PC-3 (cell line): ENCODE data around the gene CXADR. TPM values are rescaled to one million over a fixed set of nuclear protein-coding genes. Genes with fewer than 3 reads are reported as not detected.

ENCODE experiments used
- ATAC-seq: fragments of 200-7000 bp; cut with Tn5 transposase; 2 replicates; pipeline ENCODE4 v1.9.1; 2020; ENCODE audit warnings: mild to moderate bottlenecking, moderate library complexity
- BruUV-seq: library from RNA; stranded (reverse); fragments of 400-500 nt; replicated peaks from 2 replicates; lab custom pipeline; 2021; lab: Mats Ljungman, UMichigan
- CTCF ChIA-PET: fragments of 300-600 bp; sonication (Branson Sonifier 250); formaldehyde crosslinking; loops from one replicate; lab custom pipeline; 2022; ENCODE audit warnings: antibody characterized with exemption; lab: Charles Lee
- POLR2A ChIA-PET: fragments of 300-600 bp; sonication (Branson Sonifier 250); formaldehyde crosslinking; loops from one replicate; lab custom pipeline; 2022; ENCODE audit warnings: antibody characterized with exemption; ENCODE audit not compliant: unreplicated experiment; lab: Charles Lee
- DNase-seq: peaks from one replicate; pipeline ENCODE4 v3.0.0-alpha.2; 2015
- H2AFZ ChIP-seq: fragments of 300-600 bp; sonication (generic); 2 replicates; pipeline ENCODE4 v1.6.0; 2016; ENCODE audit warnings: antibody characterized with exemption, low read length
- H3F3A ChIP-seq: fragments of 300-600 bp; sonication (generic); one replicate; pipeline ENCODE4 v1.6.0; 2017; ENCODE audit warnings: antibody characterized with exemption, low read length, control low read depth, mild to moderate bottlenecking; ENCODE audit not compliant: unreplicated experiment
- H3K27ac ChIP-seq: fragments of 300-600 bp; sonication (generic); 2 replicates; pipeline ENCODE4 v1.5.1; 2016; ENCODE audit warnings: mild to moderate bottlenecking, low read length
- H3K27me3 ChIP-seq: fragments of 300-600 bp; sonication (generic); 2 replicates; pipeline ENCODE4 v1.6.1; 2016; ENCODE audit warnings: low read length, mixed read lengths
- H3K36me3 ChIP-seq: fragments of 300-600 bp; sonication (generic); 2 replicates; pipeline ENCODE4 v1.6.1; 2016; ENCODE audit warnings: low read depth, mixed run types, low read length, mixed read lengths
- H3K4me1 ChIP-seq: fragments of 300-600 bp; sonication (generic); 2 replicates; pipeline ENCODE4 v1.5.1; 2016; ENCODE audit warnings: low read length; ENCODE audit not compliant: insufficient read depth
- H3K4me2 ChIP-seq: fragments of 300-600 bp; sonication (generic); 2 replicates; pipeline ENCODE4 v1.6.0; 2016; ENCODE audit warnings: low read length
- H3K4me3 ChIP-seq: fragments of 300-600 bp; sonication (generic); 2 replicates; pipeline ENCODE4 v1.5.1; 2016; ENCODE audit warnings: mild to moderate bottlenecking, low read length, mixed read lengths
- H3K79me2 ChIP-seq: fragments of 300-600 bp; sonication (generic); 2 replicates; pipeline ENCODE4 v1.6.1; 2017; ENCODE audit warnings: low read length, mixed read lengths
- H3K9ac ChIP-seq: fragments of 300-600 bp; sonication (generic); 2 replicates; pipeline ENCODE4 v1.6.0; 2016; ENCODE audit warnings: mild to moderate bottlenecking, low read length
- H3K9me2 ChIP-seq: fragments of 300-600 bp; sonication (generic); replicated peaks from 2 replicates; pipeline ENCODE4 v1.6.1; 2016; ENCODE audit warnings: mixed run types, low read length, mixed read lengths
- H3K9me3 ChIP-seq: fragments of 300-600 bp; sonication (generic); 2 replicates; pipeline ENCODE4 v1.6.1; 2016; ENCODE audit warnings: low read length, mixed read lengths
- H4K20me1 ChIP-seq: fragments of 300-600 bp; sonication (generic); 2 replicates; pipeline ENCODE4 v1.6.1; 2016; ENCODE audit warnings: low read length, mixed read lengths
- EZH2 ChIP-seq: fragments of 300-600 bp; sonication (generic); IDR thresholded peaks from one replicate; pipeline ENCODE4 v1.6.1; 2017; ENCODE audit warnings: antibody characterized with exemption, mild to moderate bottlenecking, low read length; ENCODE audit not compliant: unreplicated experiment
- EZH2phosphoT487 ChIP-seq: fragments of 300-600 bp; sonication (generic); IDR thresholded peaks from 2 replicates; pipeline ENCODE4 v1.6.1; 2018; ENCODE audit warnings: mild to moderate bottlenecking, antibody characterized with exemption, low read length, borderline replicate concordance
- intact Hi-C: fragments of 100-400 bp; cut with micrococcal nuclease; formaldehyde crosslinking; loops from 2 replicates; pipeline ENCODE4 v1.9.0; 2023
- total RNA-seq: library from RNA; depleted of rRNA; stranded (reverse); fragments of >200 nt; gene quantifications from 2 replicates; pipeline ENCODE4 v1.2.3, GENCODE V29; 2014
- TF ChIP-seq, protein P1 (sequence below): fragments of 300-600 bp; sonication (generic); conservative IDR thresholded peaks from 2 replicates; pipeline ENCODE4 v1.5.1; 2017; ENCODE audit warnings: antibody characterized with exemption, low read depth, mild to moderate bottlenecking, low read length

Gene CXADR
- total RNA-seq, 1 experiment from 2014 or later = 11.2 TPM

DNA sequence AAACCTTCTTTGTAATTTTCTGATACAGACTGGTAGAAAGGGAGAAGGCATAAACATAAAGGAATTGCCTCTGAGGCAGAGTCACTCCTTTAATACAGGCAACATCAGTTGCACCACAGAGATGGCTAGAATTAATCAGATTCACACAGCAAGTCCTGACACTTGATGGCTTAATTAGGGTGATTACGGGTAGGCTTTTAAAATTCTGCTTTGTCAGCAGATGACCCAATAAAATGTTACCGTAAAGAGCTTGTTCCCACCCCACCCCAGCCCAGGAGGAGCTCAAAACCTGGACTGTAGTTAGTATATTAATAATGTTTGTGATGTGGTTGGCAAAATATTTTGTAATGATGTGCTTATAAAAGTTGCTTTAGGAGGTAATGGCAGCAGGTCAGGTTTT is 109.2 kb downstream of the CXADR start:
- TF ChIP-seq EZH2phosphoT487 = no peak
- TF ChIP-seq EZH2 = no peak
- TF ChIP-seq, protein P1, sequence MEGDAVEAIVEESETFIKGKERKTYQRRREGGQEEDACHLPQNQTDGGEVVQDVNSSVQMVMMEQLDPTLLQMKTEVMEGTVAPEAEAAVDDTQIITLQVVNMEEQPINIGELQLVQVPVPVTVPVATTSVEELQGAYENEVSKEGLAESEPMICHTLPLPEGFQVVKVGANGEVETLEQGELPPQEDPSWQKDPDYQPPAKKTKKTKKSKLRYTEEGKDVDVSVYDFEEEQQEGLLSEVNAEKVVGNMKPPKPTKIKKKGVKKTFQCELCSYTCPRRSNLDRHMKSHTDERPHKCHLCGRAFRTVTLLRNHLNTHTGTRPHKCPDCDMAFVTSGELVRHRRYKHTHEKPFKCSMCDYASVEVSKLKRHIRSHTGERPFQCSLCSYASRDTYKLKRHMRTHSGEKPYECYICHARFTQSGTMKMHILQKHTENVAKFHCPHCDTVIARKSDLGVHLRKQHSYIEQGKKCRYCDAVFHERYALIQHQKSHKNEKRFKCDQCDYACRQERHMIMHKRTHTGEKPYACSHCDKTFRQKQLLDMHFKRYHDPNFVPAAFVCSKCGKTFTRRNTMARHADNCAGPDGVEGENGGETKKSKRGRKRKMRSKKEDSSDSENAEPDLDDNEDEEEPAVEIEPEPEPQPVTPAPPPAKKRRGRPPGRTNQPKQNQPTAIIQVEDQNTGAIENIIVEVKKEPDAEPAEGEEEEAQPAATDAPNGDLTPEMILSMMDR = no peak
- CTCF ChIA-PET = no interaction called here
- no peaks in the 10 kb centered on the region for H3K36me3 ChIP-seq
- no TSS peak for BruUV-seq
- H3K79me2 ChIP-seq = no peaks in the 10 kb centered on the region
- no peaks in the 10 kb centered on the region for H3K9me3 ChIP-seq
- no peak overlapping the region for H3K9ac ChIP-seq
- peaks cover 46% of the 10 kb centered on the region for H3K27me3 ChIP-seq
- ATAC-seq = no peak
- H3K9me2 ChIP-seq = no peaks in the 10 kb centered on the region
- no peak for DNase-seq
- no peaks in the 10 kb centered on the region for H3K4me1 ChIP-seq
- intact Hi-C loops = no loop called here
- no peak overlapping the region for H3K27ac ChIP-seq
- H3F3A ChIP-seq = no peaks in the 10 kb centered on the region
- H2AFZ ChIP-seq = no peak overlapping the region
- POLR2A ChIA-PET = no interaction called here
- H3K4me2 ChIP-seq = no peak overlapping the region
- no peaks in the 10 kb centered on the region for H4K20me1 ChIP-seq
- H3K4me3 ChIP-seq = no peak overlapping the region

DNA sequence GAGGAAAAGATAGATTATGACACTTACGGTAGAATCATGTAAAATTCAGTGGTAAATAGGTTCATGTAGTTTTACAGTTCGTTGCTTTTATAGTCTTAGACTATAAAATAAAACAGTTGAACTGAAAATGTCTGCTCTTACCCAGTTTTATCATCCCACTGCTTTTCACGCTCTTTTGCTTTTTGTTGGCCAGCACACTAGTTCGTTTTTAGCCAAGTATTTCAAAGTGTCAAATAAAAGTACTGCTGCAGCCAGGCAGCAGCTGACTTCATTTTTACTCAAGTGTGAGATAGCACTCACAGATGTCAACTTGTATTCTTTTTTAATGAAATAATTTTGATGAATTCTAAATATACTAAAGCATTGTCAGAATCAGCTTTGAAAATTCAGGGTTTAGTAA is 118.4 kb downstream of the CXADR start:
- Histone ChIP-seq H3K4me3 (no peak overlapping the region), H3K79me2 (no peaks in the 10 kb centered on the region), H4K20me1 (no peaks in the 10 kb centered on the region), H3F3A (no peaks in the 10 kb centered on the region), H3K27ac (no peak overlapping the region), H3K27me3 (0 out of 2 replicates have a peak, but pooled peaks cover 14% of the 10 kb centered on the region), H3K9me2 (no peaks in the 10 kb centered on the region), H3K4me2 (no peak overlapping the region), H3K9ac (no peak overlapping the region), H2AFZ (no peak overlapping the region), H3K9me3 (no peaks in the 10 kb centered on the region), H3K4me1 (no peaks in the 10 kb centered on the region), H3K36me3 (no peaks in the 10 kb centered on the region)
- CTCF ChIA-PET = no interaction called here
- TF ChIP-seq EZH2phosphoT487 (no peak), EZH2 (no peak)
- TF ChIP-seq, protein P1 = no peak
- ATAC-seq = no peak
- POLR2A ChIA-PET = no interaction called here
- intact Hi-C loops = no loop called here
- DNase-seq = no peak
- no TSS peak for BruUV-seq

DNA sequence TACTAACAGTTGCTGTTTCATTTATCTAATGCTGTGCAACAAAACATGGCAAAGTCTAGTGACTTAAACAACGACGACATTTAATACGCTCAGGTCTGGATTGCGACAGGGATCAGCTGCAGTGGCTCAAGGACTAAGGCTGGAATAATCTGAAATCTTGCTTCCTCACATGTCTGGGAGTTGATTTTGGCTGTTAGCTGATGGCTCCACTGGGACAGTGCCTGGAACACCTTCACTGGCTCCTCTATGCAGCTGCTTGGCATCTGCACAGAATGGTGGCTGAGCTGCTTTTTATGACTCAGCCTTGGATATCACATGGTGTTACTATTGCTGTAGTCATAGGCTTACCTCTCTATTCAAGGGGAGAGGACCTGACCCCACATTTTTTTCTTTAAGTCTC is 123.9 kb downstream of the CXADR start:
- no TSS peak for BruUV-seq
- intact Hi-C loops = no loop called here
- Histone ChIP-seq H3K79me2 (no peaks in the 10 kb centered on the region), H3K27me3 (0 out of 2 replicates have a peak, but pooled peaks cover 4% of the 10 kb centered on the region), H3K9ac (no peak overlapping the region), H3K9me3 (no peaks in the 10 kb centered on the region), H3K4me2 (no peak overlapping the region), H3K4me3 (no peak overlapping the region), H4K20me1 (no peaks in the 10 kb centered on the region), H3K36me3 (no peaks in the 10 kb centered on the region), H3K4me1 (no peaks in the 10 kb centered on the region), H3F3A (no peaks in the 10 kb centered on the region), H3K27ac (no peak overlapping the region), H2AFZ (no peak overlapping the region), H3K9me2 (no peaks in the 10 kb centered on the region)
- CTCF ChIA-PET = no interaction called here
- no peak for ATAC-seq
- no peak for TF ChIP-seq EZH2
- no peak for TF ChIP-seq EZH2phosphoT487
- TF ChIP-seq, protein P1 = no peak
- no peak for DNase-seq
- POLR2A ChIA-PET = no interaction called here
